T-helper 1 cell treated with Interleukin-12 subunit alpha and Interleukin-12 subunit beta and Interleukin-4 antibody, amounts not matched to agents 30 μg/mL and 1 μg/mL, for 36 hours (primary cell): ENCODE results near the gene POFUT2.

ENCODE experiments used
- H3K27ac Mint-ChIP-seq: one replicate; pipeline ENCODE4 v1.8.0; 2021; ENCODE audit warnings: mild to moderate bottlenecking, mixed read lengths
- H3K27me3 Mint-ChIP-seq: one replicate; pipeline ENCODE4 v1.8.0; 2021; ENCODE audit warnings: low read depth, mixed read lengths
- H3K36me3 Mint-ChIP-seq: one replicate; pipeline ENCODE4 v1.8.0; 2021; ENCODE audit warnings: low read depth, mixed read lengths
- H3K4me1 Mint-ChIP-seq: one replicate; pipeline ENCODE4 v1.8.0; 2021; ENCODE audit warnings: low read depth, mixed read lengths
- H3K4me3 Mint-ChIP-seq: one replicate; pipeline ENCODE4 v1.8.0; 2021; ENCODE audit warnings: mild to moderate bottlenecking, moderate library complexity, mixed read lengths
- H3K9me3 Mint-ChIP-seq: one replicate; pipeline ENCODE4 v1.8.0; 2021; ENCODE audit warnings: mixed read lengths

Gene POFUT2

DNA sequence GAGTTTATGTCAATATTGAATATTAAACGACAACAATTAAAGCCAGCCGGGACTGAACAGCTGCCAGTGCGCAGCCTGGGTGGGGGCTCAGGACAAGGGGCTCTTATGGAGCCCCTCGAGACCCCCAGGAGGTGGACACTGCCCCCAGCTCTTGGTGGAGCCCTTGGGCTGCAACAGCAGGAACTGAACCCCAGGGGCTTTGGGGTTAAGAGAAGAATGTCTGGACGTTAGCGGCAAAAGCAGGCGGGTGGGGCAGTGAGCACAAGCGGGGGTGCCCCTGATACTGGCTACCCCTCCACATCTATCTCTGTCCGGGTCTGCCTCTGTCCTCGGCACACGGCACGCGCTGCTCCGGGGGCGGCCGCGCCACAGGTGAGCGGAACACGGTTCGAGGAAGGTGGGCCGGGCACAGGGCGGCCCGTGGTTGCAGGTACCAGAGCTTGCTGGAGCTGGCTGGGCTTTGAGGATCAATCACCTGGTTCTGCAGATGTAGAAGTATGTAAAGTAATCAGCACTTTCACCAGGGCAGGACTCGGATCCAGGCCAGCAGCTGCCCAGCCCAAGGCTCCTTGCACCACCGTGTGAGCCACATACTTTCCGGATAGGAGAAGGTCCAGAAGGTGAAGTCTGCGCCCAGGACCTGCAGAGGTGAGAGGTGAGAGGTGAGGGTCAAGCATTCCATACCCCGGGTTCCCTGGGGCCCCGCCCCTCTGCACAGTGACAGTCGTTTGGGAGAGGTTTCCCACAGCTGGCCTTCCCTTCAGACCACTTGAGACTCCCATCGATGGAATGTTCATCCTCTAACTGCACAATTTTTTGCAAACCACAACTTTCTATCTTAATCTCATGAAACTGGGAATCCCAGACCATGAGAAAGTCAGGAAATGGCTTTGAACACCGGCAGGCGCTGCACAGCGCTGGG, 12.4 kb upstream of the POFUT2 start:
- no peaks in the 10 kb centered on the region for H3K27me3 Mint-ChIP-seq
- H3K4me3 Mint-ChIP-seq, result no peak overlapping the region
- H3K27ac Mint-ChIP-seq, result no peak overlapping the region
- H3K9me3 Mint-ChIP-seq, result no peaks in the 10 kb centered on the region
- H3K36me3 Mint-ChIP-seq, result no peaks in the 10 kb centered on the region
- H3K4me1 Mint-ChIP-seq, result no peaks in the 10 kb centered on the region

GRCh38 chr21:45299026-45299863, 11.6 kb upstream of the POFUT2 start:
- Mint-ChIP-seq H3K27ac (no peak overlapping the region), H3K9me3 (no peaks in the 10 kb centered on the region), H3K27me3 (no peaks in the 10 kb centered on the region), H3K4me1 (peaks cover 3% of the 10 kb centered on the region), H3K4me3 (no peak overlapping the region), H3K36me3 (no peaks in the 10 kb centered on the region)

- no peaks in the 10 kb centered on the region for H3K36me3 Mint-ChIP-seq
- no peak overlapping the region for H3K27ac Mint-ChIP-seq
- no peaks in the 10 kb centered on the region for H3K27me3 Mint-ChIP-seq
- no peak overlapping the region for H3K4me3 Mint-ChIP-seq
- peaks cover 5% of the 10 kb centered on the region for H3K4me1 Mint-ChIP-seq
- H3K9me3 Mint-ChIP-seq, result no peaks in the 10 kb centered on the region
Measured at GRCh38 chr21:45297869-45298268, 10.2 kb upstream of the POFUT2 start.

DNA sequence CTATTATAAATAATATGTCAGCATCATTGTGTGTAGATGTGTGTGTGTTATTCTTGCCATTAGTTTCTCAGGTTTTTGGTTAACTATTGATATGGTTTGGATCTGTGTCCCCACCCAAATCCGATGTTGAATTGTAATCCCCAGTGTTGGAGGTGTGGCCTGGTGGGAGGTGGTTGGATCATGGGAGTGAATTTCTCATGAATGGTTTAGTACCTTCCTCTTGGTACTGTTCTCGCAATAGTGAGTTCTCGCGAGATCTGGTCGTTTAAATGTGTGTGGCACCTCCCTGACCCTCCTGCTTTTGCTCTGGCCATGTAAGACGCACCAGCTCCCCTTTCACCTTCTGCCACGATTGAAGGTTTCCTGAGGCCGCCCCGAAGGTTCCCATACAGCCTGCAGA, 9.6 kb upstream of the POFUT2 start:
- H3K9me3 Mint-ChIP-seq, result no peaks in the 10 kb centered on the region
- peaks cover 8% of the 10 kb centered on the region for H3K4me1 Mint-ChIP-seq
- no peak overlapping the region for H3K27ac Mint-ChIP-seq
- no peaks in the 10 kb centered on the region for H3K27me3 Mint-ChIP-seq
- no peaks in the 10 kb centered on the region for H3K36me3 Mint-ChIP-seq
- no peak overlapping the region for H3K4me3 Mint-ChIP-seq

DNA sequence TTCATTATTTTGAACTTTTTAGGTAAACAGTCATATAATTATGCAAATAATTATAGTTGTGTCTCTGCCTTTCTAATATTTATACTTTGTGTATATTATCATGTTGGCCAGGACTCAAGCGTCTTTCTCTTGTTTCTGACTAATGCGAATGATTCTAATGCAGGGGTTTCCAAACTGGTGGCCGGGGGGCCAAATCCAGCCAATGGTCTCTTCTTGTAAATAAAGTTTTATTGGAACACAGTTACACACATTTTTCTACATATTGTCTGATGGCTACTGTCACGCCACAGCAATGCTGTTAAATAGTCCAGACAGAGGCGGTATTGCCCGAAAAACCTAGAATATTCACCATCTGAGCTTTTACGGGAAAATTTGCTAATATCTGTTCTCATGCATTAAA, 8.9 kb upstream of the POFUT2 start:
- H3K4me3 Mint-ChIP-seq, result no peak overlapping the region
- no peaks in the 10 kb centered on the region for H3K9me3 Mint-ChIP-seq
- no peaks in the 10 kb centered on the region for H3K27me3 Mint-ChIP-seq
- H3K36me3 Mint-ChIP-seq, result no peaks in the 10 kb centered on the region
- peaks cover 9% of the 10 kb centered on the region for H3K4me1 Mint-ChIP-seq
- H3K27ac Mint-ChIP-seq, result no peak overlapping the region

GRCh38 chr21:45295576-45296365, 8.1 kb upstream of the POFUT2 start:
- Mint-ChIP-seq H3K27me3 (peaks cover under 1% of the 10 kb centered on the region), H3K4me1 (peaks cover 9% of the 10 kb centered on the region), H3K4me3 (no peak overlapping the region), H3K9me3 (no peaks in the 10 kb centered on the region), H3K36me3 (no peaks in the 10 kb centered on the region), H3K27ac (no peak overlapping the region)

GRCh38 chr21:45294509-45295291, 7.0 kb upstream of the POFUT2 start:
- Mint-ChIP-seq H3K4me1 (peaks cover 9% of the 10 kb centered on the region), H3K27ac (no peak overlapping the region), H3K36me3 (no peaks in the 10 kb centered on the region), H3K9me3 (no peaks in the 10 kb centered on the region), H3K27me3 (peaks cover 9% of the 10 kb centered on the region), H3K4me3 (no peak overlapping the region)

DNA sequence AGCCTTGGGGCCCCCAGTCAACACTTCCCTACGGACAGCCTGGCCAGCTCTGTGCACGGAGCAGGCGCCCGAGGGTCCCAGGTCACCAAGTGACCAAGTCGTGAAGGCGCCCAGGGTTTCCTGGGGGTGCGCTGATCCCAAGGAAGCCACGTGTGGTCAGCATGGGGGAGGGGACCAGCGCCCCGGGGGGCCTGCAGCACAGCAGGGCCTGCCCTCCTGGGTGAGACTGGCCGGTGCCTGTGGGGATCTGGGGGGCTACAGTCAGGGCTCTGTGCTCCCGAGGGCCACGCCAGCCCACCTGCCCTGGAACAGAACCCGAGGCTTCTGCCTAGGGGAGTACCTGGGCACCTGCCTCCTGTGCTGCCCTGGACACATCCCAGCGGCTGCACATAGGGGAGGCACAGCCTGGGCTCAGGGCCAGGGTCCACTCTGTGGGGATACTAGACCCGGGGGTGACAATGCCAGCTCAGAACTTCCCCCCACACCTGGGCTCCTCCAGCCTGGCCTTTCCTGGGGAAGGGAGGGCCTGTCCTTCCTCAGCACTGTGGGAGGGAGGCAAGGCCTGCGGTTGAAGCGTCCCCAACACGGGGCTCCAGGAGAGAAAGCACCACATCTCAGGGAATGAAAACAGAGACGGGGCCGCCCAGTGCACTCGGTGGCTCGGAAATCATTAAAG, 6.2 kb upstream of the POFUT2 start:
- H3K36me3 Mint-ChIP-seq, result no peaks in the 10 kb centered on the region
- H3K27me3 Mint-ChIP-seq, result peaks cover 10% of the 10 kb centered on the region
- no peaks in the 10 kb centered on the region for H3K9me3 Mint-ChIP-seq
- peaks cover 9% of the 10 kb centered on the region for H3K4me1 Mint-ChIP-seq
- no peak overlapping the region for H3K27ac Mint-ChIP-seq
- no peak overlapping the region for H3K4me3 Mint-ChIP-seq

DNA sequence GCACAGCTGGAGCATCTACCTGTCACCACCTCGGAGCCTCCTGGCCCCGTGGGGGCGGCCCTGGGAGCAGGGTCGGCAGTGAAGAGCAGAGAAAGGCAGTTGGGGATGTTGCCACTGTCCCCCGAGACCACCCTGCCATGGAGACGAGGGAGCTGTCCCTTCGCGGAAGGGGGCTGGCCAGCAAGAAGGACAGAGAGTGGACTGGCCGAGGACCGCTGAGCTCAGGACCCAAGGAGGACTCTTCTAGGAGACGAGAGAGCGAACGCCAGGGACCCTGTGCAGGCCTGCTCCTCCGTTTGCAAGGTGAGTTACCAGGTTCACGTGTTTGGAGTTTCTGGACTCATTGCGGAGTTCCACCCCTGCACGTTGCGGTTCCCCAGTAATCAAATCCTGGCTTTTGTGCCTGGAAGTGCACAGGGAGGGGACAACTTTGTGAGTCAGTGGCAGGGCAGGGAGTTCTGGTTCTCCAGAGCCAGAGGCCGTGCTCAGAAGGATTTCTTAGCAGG, 5.6 kb upstream of the POFUT2 start:
- Mint-ChIP-seq H3K36me3 (no peaks in the 10 kb centered on the region), H3K4me1 (peaks cover 10% of the 10 kb centered on the region), H3K9me3 (no peaks in the 10 kb centered on the region), H3K27ac (no peak overlapping the region), H3K4me3 (no peak overlapping the region), H3K27me3 (peaks cover 10% of the 10 kb centered on the region)

DNA sequence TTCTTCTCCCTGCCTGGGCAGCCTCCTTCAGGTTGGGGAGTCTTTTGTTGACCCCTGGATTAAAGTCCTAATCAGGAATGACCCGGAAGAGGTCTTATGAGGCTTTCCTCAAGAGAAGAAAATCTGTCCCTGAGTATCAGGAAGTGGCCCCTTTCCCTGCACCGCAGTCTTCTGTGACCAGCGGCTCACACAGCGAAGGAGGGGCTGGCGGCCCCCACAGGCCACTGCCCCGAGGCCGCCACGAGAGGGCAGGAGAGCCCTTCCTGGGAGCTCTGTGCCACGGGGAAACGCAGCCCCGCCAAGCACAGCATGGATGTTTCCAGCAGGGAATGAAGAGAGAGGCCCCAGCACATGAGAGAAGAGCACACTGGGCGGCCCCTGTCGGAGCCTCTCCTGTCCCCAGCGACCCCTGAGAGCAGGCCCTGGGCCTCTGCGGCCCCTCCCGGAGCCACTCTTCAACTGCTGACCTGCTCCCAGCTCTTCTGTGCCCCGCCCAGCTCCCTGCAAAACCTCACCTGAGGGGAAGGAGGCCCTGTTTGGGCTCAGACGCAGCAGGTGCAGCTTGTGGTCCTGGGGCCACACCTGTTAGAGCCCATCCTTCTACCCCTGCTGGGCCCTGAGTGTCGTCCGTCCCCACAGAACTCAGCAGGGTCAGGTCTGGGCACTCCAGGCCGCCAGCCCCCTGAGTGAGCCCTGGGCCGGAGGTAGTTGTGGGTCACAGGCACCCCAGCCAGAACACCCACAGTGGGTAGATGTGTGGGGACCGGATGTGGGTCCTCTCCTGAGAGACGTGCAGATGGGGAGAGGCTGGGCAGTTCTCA, 4.9 kb upstream of the POFUT2 start:
- H3K27me3 Mint-ChIP-seq, result peaks cover 10% of the 10 kb centered on the region

DNA sequence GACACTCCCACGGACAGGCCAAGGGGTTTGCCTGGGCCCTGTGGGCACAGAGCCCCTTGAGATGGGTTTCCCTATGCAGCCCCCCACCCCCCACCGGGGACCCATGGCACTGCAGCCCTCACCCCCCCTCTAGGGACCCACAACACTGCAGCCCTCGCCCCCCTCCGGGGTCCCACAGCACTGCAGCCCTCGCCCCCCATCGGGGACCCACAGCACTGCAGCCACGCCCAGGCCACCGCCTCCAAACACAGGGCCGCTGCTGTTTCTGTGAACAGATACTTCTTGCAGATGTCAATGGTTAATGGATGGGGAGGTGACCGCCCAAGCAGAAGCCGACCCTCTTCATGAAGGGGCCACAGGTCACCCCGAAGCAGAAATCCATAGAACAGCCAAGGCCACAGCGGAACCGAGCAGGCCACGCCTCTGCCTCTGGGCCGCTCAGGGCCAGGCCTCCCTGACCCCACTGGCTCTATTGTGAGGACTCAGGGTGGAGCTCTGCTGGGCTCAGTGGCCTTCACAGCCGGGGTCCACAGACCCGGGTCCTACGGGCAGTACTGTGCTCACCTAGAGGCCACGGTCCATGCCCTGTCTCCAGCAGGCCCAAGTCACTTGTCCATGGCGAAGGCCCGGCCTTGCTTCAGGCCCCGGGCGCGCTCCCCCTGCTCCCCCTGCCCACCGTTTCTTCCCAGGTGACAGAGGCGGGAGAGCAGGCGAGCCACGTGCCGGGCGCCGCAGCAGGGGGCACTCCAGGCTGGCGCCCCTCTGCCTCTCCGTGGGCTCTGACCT, 4.1 kb upstream of the POFUT2 start:
- Mint-ChIP-seq H3K36me3 (no peaks in the 10 kb centered on the region), H3K9me3 (no peaks in the 10 kb centered on the region), H3K4me1 (peaks cover 10% of the 10 kb centered on the region), H3K27me3 (peaks cover 10% of the 10 kb centered on the region), H3K27ac (no peak overlapping the region), H3K4me3 (no peak overlapping the region)

More for the DNA sequence above, 4.9 kb upstream of the POFUT2 start:
- Mint-ChIP-seq H3K36me3 (no peaks in the 10 kb centered on the region), H3K4me3 (no peak overlapping the region), H3K4me1 (peaks cover 10% of the 10 kb centered on the region), H3K9me3 (no peaks in the 10 kb centered on the region), H3K27ac (no peak overlapping the region)

GRCh38 chr21:45290948-45291612, 3.4 kb upstream of the POFUT2 start:
- H3K27me3 Mint-ChIP-seq, result peaks cover 10% of the 10 kb centered on the region
- no peak overlapping the region for H3K27ac Mint-ChIP-seq
- H3K36me3 Mint-ChIP-seq, result no peaks in the 10 kb centered on the region
- H3K4me1 Mint-ChIP-seq, result peaks cover 12% of the 10 kb centered on the region
- H3K9me3 Mint-ChIP-seq, result no peaks in the 10 kb centered on the region
- no peak overlapping the region for H3K4me3 Mint-ChIP-seq
